H1 (cell line): ENCODE measurements around the gene GNB1.

ENCODE experiments used
- CBX5 ChIP-seq: fragments of 300-800, 300-1000 bp; sonication (generic); IDR thresholded peaks from 2 replicates; pipeline ENCODE4 v1.7.1; 2016; ENCODE audit warnings: antibody characterized with exemption, low read length, low read depth
- CTBP2 ChIP-seq: IDR thresholded peaks from 2 replicates; pipeline ENCODE4 v1.7.0; 2011; ENCODE audit warnings: borderline replicate concordance, mild to moderate bottlenecking, moderate library complexity, mixed read lengths, low read length; ENCODE audit not compliant: insufficient read depth, insufficient read length
- KDM1A ChIP-seq: fragments of 200-600, 300-600 bp; sonication (generic); IDR thresholded peaks from 2 replicates; pipeline ENCODE4 v1.7.1; 2016; ENCODE audit warnings: mild to moderate bottlenecking, low read length, borderline replicate concordance
- MAX ChIP-seq: IDR thresholded peaks from 2 replicates; pipeline ENCODE4 v1.6.1; 2012; ENCODE audit warnings: inconsistent platforms
- RXRA ChIP-seq: IDR thresholded peaks from 2 replicates; pipeline ENCODE4 v1.6.1; 2011; ENCODE audit warnings: low read depth, mild to moderate bottlenecking, low read length, moderate library complexity; ENCODE audit not compliant: insufficient read depth
- TF ChIP-seq, protein P1 (sequence below), 3 experiments: IDR thresholded peaks; 1 replicate in 2 of 3; 2 replicates in 1 of 3; pipeline versions ENCODE4 v1.5.1 to v1.6.1; 2011; ENCODE audit warnings: low read length in 3 of 3, mild to moderate bottlenecking in 3 of 3, inconsistent platforms in 2 of 3, low read depth in 1 of 3, moderate library complexity in 1 of 3; ENCODE audit not compliant: insufficient read depth in 1 of 3; ENCODE audit errors: control extremely low read depth in 1 of 3

- TF ChIP-seq, protein P1, sequence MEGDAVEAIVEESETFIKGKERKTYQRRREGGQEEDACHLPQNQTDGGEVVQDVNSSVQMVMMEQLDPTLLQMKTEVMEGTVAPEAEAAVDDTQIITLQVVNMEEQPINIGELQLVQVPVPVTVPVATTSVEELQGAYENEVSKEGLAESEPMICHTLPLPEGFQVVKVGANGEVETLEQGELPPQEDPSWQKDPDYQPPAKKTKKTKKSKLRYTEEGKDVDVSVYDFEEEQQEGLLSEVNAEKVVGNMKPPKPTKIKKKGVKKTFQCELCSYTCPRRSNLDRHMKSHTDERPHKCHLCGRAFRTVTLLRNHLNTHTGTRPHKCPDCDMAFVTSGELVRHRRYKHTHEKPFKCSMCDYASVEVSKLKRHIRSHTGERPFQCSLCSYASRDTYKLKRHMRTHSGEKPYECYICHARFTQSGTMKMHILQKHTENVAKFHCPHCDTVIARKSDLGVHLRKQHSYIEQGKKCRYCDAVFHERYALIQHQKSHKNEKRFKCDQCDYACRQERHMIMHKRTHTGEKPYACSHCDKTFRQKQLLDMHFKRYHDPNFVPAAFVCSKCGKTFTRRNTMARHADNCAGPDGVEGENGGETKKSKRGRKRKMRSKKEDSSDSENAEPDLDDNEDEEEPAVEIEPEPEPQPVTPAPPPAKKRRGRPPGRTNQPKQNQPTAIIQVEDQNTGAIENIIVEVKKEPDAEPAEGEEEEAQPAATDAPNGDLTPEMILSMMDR (IDR thresholded peaks at IDR 0.05; ENCODE audit: control extremely low read depth in 1 of 3, insufficient read depth in 1 of 3, low read depth in 1 of 3, low read length in 3 of 3): no peak
- no peak for TF ChIP-seq CBX5
- no peak for TF ChIP-seq MAX
- no peak for TF ChIP-seq CTBP2
- TF ChIP-seq RXRA: no peak
- no peak for TF ChIP-seq KDM1A
Observed at GRCh38 chr1:1889090-1889750, 1.7 kb downstream of the GNB1 start.
